Neural cell (in vitro differentiated cells): Measurements from ENCODE around the gene KLHDC3. TPM values are rescaled to one million over a fixed set of nuclear protein-coding genes. Genes with fewer than 3 reads are reported as not detected.

Experiments used
- H2AFZ ChIP-seq: fragments of 200-600, 300-800 bp; sonication (generic), shearing (Covaris generic); 2 replicates; pipeline ENCODE4 v1.6.0; 2014; ENCODE audit warnings: low read depth, mild to moderate bottlenecking, antibody characterized with exemption, low read length, moderate library complexity
- H3F3A ChIP-seq: fragments of 200-600 bp; shearing (Covaris generic); 2 replicates; pipeline ENCODE4 v1.6.1; 2016; ENCODE audit warnings: mild to moderate bottlenecking, moderate library complexity, mixed read lengths, antibody characterized with exemption, low read length; ENCODE audit not compliant: insufficient read depth, poor library complexity, severe bottlenecking
- H3K27ac ChIP-seq: fragments of 200-600, 300-800 bp; sonication (generic), shearing (Covaris generic); 2 replicates; pipeline ENCODE4 v1.5.1; 2014; ENCODE audit warnings: mild to moderate bottlenecking, low read length, moderate library complexity
- H3K27me3 ChIP-seq: fragments of 300-800, 200-600 bp; sonication (generic), shearing (Covaris generic); 2 replicates; pipeline ENCODE4 v1.6.0; 2014; ENCODE audit warnings: mild to moderate bottlenecking, low read depth, low read length, moderate library complexity; ENCODE audit not compliant: insufficient read depth
- H3K36me3 ChIP-seq: fragments of 300-800, 200-600 bp; sonication (generic), shearing (Covaris generic); 2 replicates; pipeline ENCODE4 v1.5.1; 2014; ENCODE audit warnings: mild to moderate bottlenecking, antibody characterized with exemption, low read length, moderate library complexity; ENCODE audit not compliant: insufficient read depth
- H3K4me2 ChIP-seq: fragments of 300-800, 200-600 bp; sonication (generic), shearing (Covaris generic); 2 replicates; pipeline ENCODE4 v1.6.0; 2014; ENCODE audit warnings: mild to moderate bottlenecking, low read length
- H3K4me3 ChIP-seq: fragments of 300-800, 200-600 bp; sonication (generic), shearing (Covaris generic); 2 replicates; pipeline ENCODE4 v1.5.1; 2014; ENCODE audit warnings: mild to moderate bottlenecking, low read length, moderate library complexity
- H3K79me2 ChIP-seq: fragments of 200-600 bp; shearing (Covaris generic); replicated peaks from 2 replicates; pipeline ENCODE4 v1.6.0; 2014; ENCODE audit warnings: mild to moderate bottlenecking, low read length, moderate library complexity; ENCODE audit not compliant: insufficient read depth
- H3K9ac ChIP-seq: fragments of 300-800, 200-600 bp; sonication (generic), shearing (Covaris generic); 2 replicates; pipeline ENCODE4 v1.6.1; 2016; ENCODE audit warnings: mild to moderate bottlenecking, low read length, mixed read lengths
- H3K9me2 ChIP-seq: fragments of 200-600 bp; shearing (Covaris generic); 2 replicates; pipeline ENCODE4 v1.6.1; 2016; ENCODE audit warnings: mild to moderate bottlenecking, low read length, mixed read lengths; ENCODE audit not compliant: insufficient read depth
- H3K9me3 ChIP-seq: fragments of 200-600, 300-800 bp; sonication (generic), shearing (Covaris generic); 2 replicates; pipeline ENCODE4 v1.6.1; 2016; ENCODE audit warnings: mild to moderate bottlenecking, mixed run types, low read length, moderate library complexity, mixed read lengths
- H4K20me1 ChIP-seq: fragments of 200-600 bp; shearing (Covaris generic); 2 replicates; pipeline ENCODE4 v1.6.1; 2016; ENCODE audit warnings: mild to moderate bottlenecking, mixed run types; ENCODE audit not compliant: insufficient read depth
- EP300 ChIP-seq: fragments of 450-650 bp; conservative IDR thresholded peaks from 2 replicates; pipeline ENCODE4 v1.6.1; 2014; ENCODE audit warnings: antibody characterized with exemption, mild to moderate bottlenecking, moderate library complexity; ENCODE audit not compliant: poor library complexity, severe bottlenecking
- EZH2 ChIP-seq: fragments of 200-600, 300-800 bp; shearing (Covaris generic), sonication (generic); IDR thresholded peaks from 2 replicates; pipeline ENCODE4 v1.6.1; 2014; ENCODE audit warnings: antibody characterized with exemption, low read length, borderline replicate concordance, mild to moderate bottlenecking; ENCODE audit not compliant: insufficient read depth, poor library complexity, severe bottlenecking
- MXI1 ChIP-seq: fragments of 450-650 bp; conservative IDR thresholded peaks from 2 replicates; pipeline ENCODE4 v1.6.1; 2014; ENCODE audit warnings: antibody characterized with exemption, mild to moderate bottlenecking; ENCODE audit not compliant: poor library complexity, severe bottlenecking
- POLR2AphosphoS5 ChIP-seq: IDR thresholded peaks from 2 replicates; pipeline ENCODE4 v1.6.1; 2012
- RAD21 ChIP-seq: fragments of 450-650 bp; conservative IDR thresholded peaks from 2 replicates; pipeline ENCODE4 v1.6.1; 2014; ENCODE audit warnings: antibody characterized with exemption, mild to moderate bottlenecking, moderate library complexity
- SMC3 ChIP-seq: fragments of 450-650 bp; conservative IDR thresholded peaks from 2 replicates; pipeline ENCODE4 v1.6.1; 2014; ENCODE audit warnings: antibody characterized with exemption, mild to moderate bottlenecking, moderate library complexity; ENCODE audit not compliant: poor library complexity
- TAF1 ChIP-seq: IDR thresholded peaks from 2 replicates; pipeline ENCODE4 v1.6.1; 2012; ENCODE audit warnings: low read depth
- polyA plus RNA-seq: library from polyadenylated mRNA; depleted of rRNA; stranded (reverse); fragments of >200 nt; gene quantifications from 2 replicates; pipeline ENCODE4 v1.2.3, GENCODE V29; 2014
- TF ChIP-seq, protein P1 (sequence below): fragments of 450-650 bp; IDR thresholded peaks from 2 replicates; pipeline ENCODE4 v1.5.1; 2014; ENCODE audit warnings: antibody characterized with exemption, mild to moderate bottlenecking, moderate library complexity; ENCODE audit not compliant: poor library complexity, severe bottlenecking
- TF ChIP-seq, protein P2 (sequence below): IDR thresholded peaks from 2 replicates; pipeline ENCODE4 v1.6.1; 2012; ENCODE audit warnings: borderline replicate concordance

KLHDC3 gene
- polyA plus RNA-seq, 1 donor from 2014 or later, result 232 TPM

- Histone ChIP-seq H4K20me1 (no peaks in the 10 kb centered on the region), H3F3A (no peaks in the 10 kb centered on the region), H3K9me2 (no peaks in the 10 kb centered on the region), H2AFZ (peak overlapping the region; percentile 45), H3K9ac (peak overlapping the region; percentile 89), H3K27ac (peak overlapping the region; percentile 84), H3K9me3 (no peaks in the 10 kb centered on the region), H3K79me2 (peaks cover 16% of the 10 kb centered on the region), H3K36me3 (no peaks in the 10 kb centered on the region), H3K27me3 (no peaks in the 10 kb centered on the region), H3K4me3 (peak overlapping the region; percentile 86), H3K4me2 (peak overlapping the region; percentile 80)
- TF ChIP-seq RAD21 (no peak), SMC3 (no peak), TAF1 (no peak), EZH2 (no peak), EP300 (no peak), POLR2AphosphoS5 (no peak), MXI1 (no peak)
- TF ChIP-seq, protein P1, sequence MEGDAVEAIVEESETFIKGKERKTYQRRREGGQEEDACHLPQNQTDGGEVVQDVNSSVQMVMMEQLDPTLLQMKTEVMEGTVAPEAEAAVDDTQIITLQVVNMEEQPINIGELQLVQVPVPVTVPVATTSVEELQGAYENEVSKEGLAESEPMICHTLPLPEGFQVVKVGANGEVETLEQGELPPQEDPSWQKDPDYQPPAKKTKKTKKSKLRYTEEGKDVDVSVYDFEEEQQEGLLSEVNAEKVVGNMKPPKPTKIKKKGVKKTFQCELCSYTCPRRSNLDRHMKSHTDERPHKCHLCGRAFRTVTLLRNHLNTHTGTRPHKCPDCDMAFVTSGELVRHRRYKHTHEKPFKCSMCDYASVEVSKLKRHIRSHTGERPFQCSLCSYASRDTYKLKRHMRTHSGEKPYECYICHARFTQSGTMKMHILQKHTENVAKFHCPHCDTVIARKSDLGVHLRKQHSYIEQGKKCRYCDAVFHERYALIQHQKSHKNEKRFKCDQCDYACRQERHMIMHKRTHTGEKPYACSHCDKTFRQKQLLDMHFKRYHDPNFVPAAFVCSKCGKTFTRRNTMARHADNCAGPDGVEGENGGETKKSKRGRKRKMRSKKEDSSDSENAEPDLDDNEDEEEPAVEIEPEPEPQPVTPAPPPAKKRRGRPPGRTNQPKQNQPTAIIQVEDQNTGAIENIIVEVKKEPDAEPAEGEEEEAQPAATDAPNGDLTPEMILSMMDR, result no peak
- TF ChIP-seq, protein P2, sequence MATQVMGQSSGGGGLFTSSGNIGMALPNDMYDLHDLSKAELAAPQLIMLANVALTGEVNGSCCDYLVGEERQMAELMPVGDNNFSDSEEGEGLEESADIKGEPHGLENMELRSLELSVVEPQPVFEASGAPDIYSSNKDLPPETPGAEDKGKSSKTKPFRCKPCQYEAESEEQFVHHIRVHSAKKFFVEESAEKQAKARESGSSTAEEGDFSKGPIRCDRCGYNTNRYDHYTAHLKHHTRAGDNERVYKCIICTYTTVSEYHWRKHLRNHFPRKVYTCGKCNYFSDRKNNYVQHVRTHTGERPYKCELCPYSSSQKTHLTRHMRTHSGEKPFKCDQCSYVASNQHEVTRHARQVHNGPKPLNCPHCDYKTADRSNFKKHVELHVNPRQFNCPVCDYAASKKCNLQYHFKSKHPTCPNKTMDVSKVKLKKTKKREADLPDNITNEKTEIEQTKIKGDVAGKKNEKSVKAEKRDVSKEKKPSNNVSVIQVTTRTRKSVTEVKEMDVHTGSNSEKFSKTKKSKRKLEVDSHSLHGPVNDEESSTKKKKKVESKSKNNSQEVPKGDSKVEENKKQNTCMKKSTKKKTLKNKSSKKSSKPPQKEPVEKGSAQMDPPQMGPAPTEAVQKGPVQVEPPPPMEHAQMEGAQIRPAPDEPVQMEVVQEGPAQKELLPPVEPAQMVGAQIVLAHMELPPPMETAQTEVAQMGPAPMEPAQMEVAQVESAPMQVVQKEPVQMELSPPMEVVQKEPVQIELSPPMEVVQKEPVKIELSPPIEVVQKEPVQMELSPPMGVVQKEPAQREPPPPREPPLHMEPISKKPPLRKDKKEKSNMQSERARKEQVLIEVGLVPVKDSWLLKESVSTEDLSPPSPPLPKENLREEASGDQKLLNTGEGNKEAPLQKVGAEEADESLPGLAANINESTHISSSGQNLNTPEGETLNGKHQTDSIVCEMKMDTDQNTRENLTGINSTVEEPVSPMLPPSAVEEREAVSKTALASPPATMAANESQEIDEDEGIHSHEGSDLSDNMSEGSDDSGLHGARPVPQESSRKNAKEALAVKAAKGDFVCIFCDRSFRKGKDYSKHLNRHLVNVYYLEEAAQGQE, result no peak
Observed at GRCh38 chr6:43020847-43021246, 6.8 kb downstream of the KLHDC3 start.

DNA sequence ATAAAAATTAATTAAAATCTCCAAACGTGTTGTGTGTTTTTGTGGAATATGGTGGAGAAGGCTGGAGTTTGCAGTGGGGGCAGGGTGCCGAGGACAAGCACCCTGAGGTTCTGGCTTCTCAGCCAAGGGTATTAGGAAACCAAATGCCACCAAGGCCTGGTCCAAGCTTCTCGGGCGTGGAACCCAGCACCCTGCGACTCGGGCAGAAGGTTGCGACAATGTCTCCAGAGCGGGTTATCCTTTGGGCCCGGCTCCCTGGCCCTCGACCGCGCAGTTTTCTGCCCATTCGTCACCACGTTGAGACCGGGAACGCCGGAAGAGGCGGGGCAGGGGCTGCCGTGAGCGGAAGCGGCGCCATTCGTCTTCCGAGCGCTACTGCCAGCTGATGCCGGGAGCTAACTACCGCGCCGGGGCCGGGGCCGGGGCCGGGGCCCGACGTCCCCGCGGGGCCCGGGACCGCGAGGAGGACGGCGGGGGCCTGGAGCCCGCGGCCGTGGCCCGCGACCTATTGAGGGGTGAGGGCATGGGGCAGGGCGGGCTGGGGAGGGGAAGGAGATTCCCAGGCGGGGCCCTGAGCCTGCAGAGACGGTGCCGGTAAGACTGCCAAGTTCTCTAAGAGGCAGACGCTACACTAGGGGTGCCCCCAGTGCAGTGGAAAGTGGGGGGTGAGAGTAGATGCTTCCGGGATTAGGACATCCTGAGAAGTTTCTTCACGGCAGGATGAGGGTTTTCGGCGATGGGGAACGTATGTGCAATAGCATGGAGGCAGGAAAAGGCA lies 7.4 kb downstream of the KLHDC3 start, which contains the start of gene RRP36:
TSS of gene RRP36 (plus strand) at position 354 of the 778 bp plus-strand sequence. CDS start at position 386, 32 bp downstream.
- H3K9me2 ChIP-seq, result no peaks in the 10 kb centered on the region
- H3K9ac ChIP-seq, result peak within 1 kb of the TSS; percentile 89
- H3F3A ChIP-seq, result no peaks in the 10 kb centered on the region
- H3K4me3 ChIP-seq, result peak within 1 kb of the TSS; percentile 86
- no peaks in the 10 kb centered on the region for H3K27me3 ChIP-seq
- H3K79me2 ChIP-seq, result peaks cover 11% of the 10 kb centered on the region
- TF ChIP-seq MXI1 (peak; percentile 77), EZH2 (no peak), RAD21 (no peak), POLR2AphosphoS5 (peak; percentile 77), TAF1 (peak; percentile 35), SMC3 (no peak), EP300 (no peak)
- TF ChIP-seq, protein P2, result no peak
- TF ChIP-seq, protein P1, result no peak
- H3K36me3 ChIP-seq, result no peaks in the 10 kb centered on the region
- no peaks in the 10 kb centered on the region for H3K9me3 ChIP-seq
- peak within 1 kb of the TSS; percentile 84 for H3K27ac ChIP-seq
- no peaks in the 10 kb centered on the region for H4K20me1 ChIP-seq
- H2AFZ ChIP-seq, result peak within 1 kb of the TSS; percentile 45
- H3K4me2 ChIP-seq, result peak within 1 kb of the TSS; percentile 80
